ENCODE results near the gene FOXJ2. TPM values are rescaled to one million over a fixed set of nuclear protein-coding genes. Genes with fewer than 3 reads are reported as not detected.
A peak's percentile ranks its signal among the peaks of the same experiment; 100 is the strongest.

FOXJ2 gene
- total RNA-seq, 1 experiment from 2014 or later: 6.9 TPM

GRCh38 chr12:8075935-8076334 is 43.4 kb downstream of the FOXJ2 start:
- no peaks in the 10 kb centered on the region for H4K20me1 ChIP-seq (ENCODE audit: low read length)
- no peaks in the 10 kb centered on the region for H3K36me3 ChIP-seq (ENCODE audit: low read depth, low read length)
- no peak overlapping the region for H2AFZ ChIP-seq (ENCODE audit: low read length)
- DNase-seq (no peak), ATAC-seq (no peak)
- intact Hi-C loops (cut with micrococcal nuclease): loop anchor here (5.0 kb wide), 1 partner anchor 44 kb away; the partner anchor contains the start of gene FOXJ2
- no TSS peak for BruUV-seq (replicated peaks)
- CTCF ChIA-PET: no interaction called here
- no peaks in the 10 kb centered on the region for H3K9me3 ChIP-seq (ENCODE audit: low read length)
- no peaks in the 10 kb centered on the region for H3K27me3 ChIP-seq (ENCODE audit: low read length)
- 0 out of 2 replicates have a peak, but pooled peaks cover 4% of the 10 kb centered on the region for H3K79me2 ChIP-seq (ENCODE audit: low read length)
- no peaks in the 10 kb centered on the region for H3K9me2 ChIP-seq (replicated peaks; ENCODE audit: low read length)
- POLR2A ChIA-PET (ENCODE audit: unreplicated experiment): no interaction called here
- H3F3A ChIP-seq (ENCODE audit: low read length, unreplicated experiment): no peaks in the 10 kb centered on the region
- H3K4me3 ChIP-seq (ENCODE audit: low read length): no peak overlapping the region
- no peak for TF ChIP-seq CTCF (conservative IDR thresholded peaks at IDR 0.05; ENCODE audit: low read depth, low read length)
- no peak for TF ChIP-seq EZH2phosphoT487 (IDR thresholded peaks at IDR 0.05; ENCODE audit: borderline replicate concordance, low read length)
- TF ChIP-seq EZH2 (IDR thresholded peaks at IDR 0.05; ENCODE audit: low read length, unreplicated experiment): no peak
- H3K27ac ChIP-seq (ENCODE audit: low read length): no peak overlapping the region
- no peak overlapping the region for H3K9ac ChIP-seq (ENCODE audit: low read length)
- no peak overlapping the region for H3K4me2 ChIP-seq (ENCODE audit: low read length)
- peaks cover 18% of the 10 kb centered on the region for H3K4me1 ChIP-seq (ENCODE audit: insufficient read depth, low read length)

DNA sequence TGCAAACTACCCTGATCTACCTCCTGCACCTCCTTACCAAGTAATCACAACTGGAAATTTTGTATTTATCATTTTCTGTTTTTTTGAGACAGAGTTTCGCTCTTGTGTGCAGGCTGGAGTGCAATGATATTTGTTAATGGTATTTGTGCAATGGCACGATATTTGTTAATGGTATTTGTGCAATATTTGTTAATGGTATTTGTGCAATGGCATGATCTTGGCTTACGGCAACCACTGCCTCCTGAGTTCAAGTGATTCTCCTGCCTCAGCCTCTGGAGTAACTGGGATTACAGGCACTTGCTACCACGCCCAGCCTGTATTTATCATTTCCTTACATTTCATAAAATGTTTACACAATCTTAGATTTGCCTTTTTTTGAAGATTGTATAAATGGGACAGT is 43.9 kb downstream of the FOXJ2 start:
- DNase-seq (no peak), ATAC-seq (no peak)
- TF ChIP-seq EZH2phosphoT487 (IDR thresholded peaks at IDR 0.05; ENCODE audit: borderline replicate concordance, low read length): no peak
- no peak for TF ChIP-seq CTCF (conservative IDR thresholded peaks at IDR 0.05; ENCODE audit: low read depth, low read length)
- no peak for TF ChIP-seq EZH2 (IDR thresholded peaks at IDR 0.05; ENCODE audit: low read length, unreplicated experiment)
- Histone ChIP-seq H3K9me2 (replicated peaks; ENCODE audit: low read length) (no peaks in the 10 kb centered on the region), H3K79me2 (ENCODE audit: low read length) (peaks cover 8% of the 10 kb centered on the region), H3K9me3 (ENCODE audit: low read length) (no peaks in the 10 kb centered on the region), H3K9ac (ENCODE audit: low read length) (no peak overlapping the region), H3K36me3 (ENCODE audit: low read depth, low read length) (no peaks in the 10 kb centered on the region), H3K27ac (ENCODE audit: low read length) (no peak overlapping the region), H2AFZ (ENCODE audit: low read length) (no peak overlapping the region), H3K27me3 (ENCODE audit: low read length) (no peaks in the 10 kb centered on the region), H4K20me1 (ENCODE audit: low read length) (no peaks in the 10 kb centered on the region), H3K4me2 (ENCODE audit: low read length) (no peak overlapping the region), H3K4me3 (ENCODE audit: low read length) (no peak overlapping the region), H3K4me1 (ENCODE audit: insufficient read depth, low read length) (peaks cover 22% of the 10 kb centered on the region), H3F3A (ENCODE audit: low read length, unreplicated experiment) (no peaks in the 10 kb centered on the region)
- ChIA-PET POLR2A (ENCODE audit: unreplicated experiment) (no interaction called here), CTCF (interaction anchor here (2.4 kb wide), 1 partner anchor 30 kb away, joined by 23 read pairs; no protein-coding TSS in a partner anchor)
- intact Hi-C loops (cut with micrococcal nuclease): loop anchor here (5.0 kb wide), 1 partner anchor 44 kb away; the partner anchor contains the start of gene FOXJ2
- no TSS peak for BruUV-seq (replicated peaks)

GRCh38 chr12:8077207-8077606 is 44.7 kb downstream of the FOXJ2 start:
- DNase-seq (peak; percentile 65), ATAC-seq (peak; percentile 50)
- H3K27me3 ChIP-seq (ENCODE audit: low read length): no peaks in the 10 kb centered on the region
- peak overlapping the region; percentile 30; the same call in 1 of the 2 replicates for H3K4me2 ChIP-seq (ENCODE audit: low read length)
- H3K9ac ChIP-seq (ENCODE audit: low read length): no peak overlapping the region
- no peaks in the 10 kb centered on the region for H4K20me1 ChIP-seq (ENCODE audit: low read length)
- no peaks in the 10 kb centered on the region for H3F3A ChIP-seq (ENCODE audit: low read length, unreplicated experiment)
- no peak overlapping the region for H3K4me3 ChIP-seq (ENCODE audit: low read length)
- POLR2A ChIA-PET (ENCODE audit: unreplicated experiment): interaction anchor here (0.7 kb wide), 1 partner anchor 11 kb away, joined by 5 read pairs; no protein-coding TSS in a partner anchor
- no peaks in the 10 kb centered on the region for H3K9me2 ChIP-seq (replicated peaks; ENCODE audit: low read length)
- BruUV-seq (replicated peaks): no TSS peak
- intact Hi-C loops (cut with micrococcal nuclease): loop anchor here (5.0 kb wide), 1 partner anchor 45 kb away; the partner anchor contains the start of gene FOXJ2
- H3K79me2 ChIP-seq (ENCODE audit: low read length): peaks cover 15% of the 10 kb centered on the region
- no peak for TF ChIP-seq CTCF (conservative IDR thresholded peaks at IDR 0.05; ENCODE audit: low read depth, low read length)
- TF ChIP-seq EZH2 (IDR thresholded peaks at IDR 0.05; ENCODE audit: low read length, unreplicated experiment): no peak
- no peak for TF ChIP-seq EZH2phosphoT487 (IDR thresholded peaks at IDR 0.05; ENCODE audit: borderline replicate concordance, low read length)
- CTCF ChIA-PET: interaction anchor here (0.5 to 2.4 kb wide), 2 partner anchors 31 to 40 kb away, joined by 3 to 23 read pairs; no protein-coding TSS in a partner anchor
- H3K36me3 ChIP-seq (ENCODE audit: low read depth, low read length): no peaks in the 10 kb centered on the region
- no peaks in the 10 kb centered on the region for H3K9me3 ChIP-seq (ENCODE audit: low read length)
- no peak overlapping the region for H2AFZ ChIP-seq (ENCODE audit: low read length)
- H3K27ac ChIP-seq (ENCODE audit: low read length): no peak overlapping the region
- peaks cover 24% of the 10 kb centered on the region for H3K4me1 ChIP-seq (ENCODE audit: insufficient read depth, low read length)
